ENCODE results near the gene VPREB1.
A peak's percentile ranks its signal among the peaks of the same experiment; 100 is the strongest.
"Not testable (repeated sequence)": the region's sequence is repeated elsewhere in the genome, so short reads cannot be mapped to it uniquely, and the experiment has no call there.

The VPREB1 gene

GRCh38 chr22:22201930-22202343 lies 42.6 kb upstream of the VPREB1 start:
- no peak for DNase-seq
- Histone ChIP-seq H3K4me3 (ENCODE audit: low read depth, low read length) (no peak overlapping the region), H3K27ac (no peak overlapping the region), H3K27me3 (replicated peaks) (peaks cover 49% of the 10 kb centered on the region), H3K36me3 (replicated peaks) (no peaks in the 10 kb centered on the region)
- in situ Hi-C loops (cut with HindIII; ENCODE audit: low pct_ligation_motif_present, low sequenced_read_pairs): no loop called here
- no peak for TF ChIP-seq CTCF (IDR thresholded peaks at IDR 0.05; ENCODE audit: low read depth, low read length, missing control alignments)

GRCh38 chr22:22203048-22203971 lies 41.3 kb upstream of the VPREB1 start:
- in situ Hi-C loops (cut with HindIII; ENCODE audit: low pct_ligation_motif_present, low sequenced_read_pairs): no loop called here
- H3K36me3 ChIP-seq (replicated peaks): no peaks in the 10 kb centered on the region
- H3K27ac ChIP-seq: no peak overlapping the region
- no peak for TF ChIP-seq CTCF (IDR thresholded peaks at IDR 0.05; ENCODE audit: low read depth, low read length, missing control alignments)
- peaks cover 43% of the 10 kb centered on the region for H3K27me3 ChIP-seq (replicated peaks)
- no peak overlapping the region for H3K4me3 ChIP-seq (ENCODE audit: low read depth, low read length)
- DNase-seq: no peak

- Histone ChIP-seq H3K27me3 (replicated peaks) (peaks cover 20% of the 10 kb centered on the region), H3K4me3 (ENCODE audit: low read depth, low read length) (no peak overlapping the region), H3K27ac (no peak overlapping the region), H3K36me3 (replicated peaks) (no peaks in the 10 kb centered on the region)
- DNase-seq: peak; percentile 61
- TF ChIP-seq CTCF (IDR thresholded peaks at IDR 0.05; ENCODE audit: low read depth, low read length, missing control alignments): peak; percentile 89
- in situ Hi-C loops (cut with HindIII; ENCODE audit: low pct_ligation_motif_present, low sequenced_read_pairs): no loop called here
Measured at GRCh38 chr22:22207845-22208564, 36.6 kb upstream of the VPREB1 start.

GRCh38 chr22:22208652-22209051 lies 35.9 kb upstream of the VPREB1 start:
- no peak overlapping the region for H3K27ac ChIP-seq
- H3K4me3 ChIP-seq (ENCODE audit: low read depth, low read length): no peak overlapping the region
- H3K27me3 ChIP-seq (replicated peaks): peaks cover 19% of the 10 kb centered on the region
- no peaks in the 10 kb centered on the region for H3K36me3 ChIP-seq (replicated peaks)
- DNase-seq: no peak
- in situ Hi-C loops (cut with HindIII; ENCODE audit: low pct_ligation_motif_present, low sequenced_read_pairs): no loop called here
- no peak for TF ChIP-seq CTCF (IDR thresholded peaks at IDR 0.05; ENCODE audit: low read depth, low read length, missing control alignments)

- H3K36me3 ChIP-seq (replicated peaks); DNase-seq; in situ Hi-C loops (cut with HindIII; ENCODE audit: low pct_ligation_motif_present, low sequenced_read_pairs); H3K27ac ChIP-seq; H3K4me3 ChIP-seq (ENCODE audit: low read depth, low read length): not testable (repeated sequence)
- H3K27me3 ChIP-seq (replicated peaks): peaks cover 16% of the 10 kb centered on the region
Measured at GRCh38 chr22:22209080-22209640, 35.4 kb upstream of the VPREB1 start.

GRCh38 chr22:22210375-22210774 lies 34.2 kb upstream of the VPREB1 start:
- TF ChIP-seq CTCF (IDR thresholded peaks at IDR 0.05; ENCODE audit: low read depth, low read length, missing control alignments): no peak
- Histone ChIP-seq H3K27me3 (replicated peaks) (peaks cover 12% of the 10 kb centered on the region), H3K4me3 (ENCODE audit: low read depth, low read length) (no peak overlapping the region), H3K36me3 (replicated peaks) (no peaks in the 10 kb centered on the region), H3K27ac (no peak overlapping the region)
- peak; percentile 56 for DNase-seq
- in situ Hi-C loops (cut with HindIII; ENCODE audit: low pct_ligation_motif_present, low sequenced_read_pairs): no loop called here

Measured in brain microvascular endothelial cell (primary cell).